ENCODE data around the gene CCDC68. TPM values are rescaled to one million over a fixed set of nuclear protein-coding genes. Genes with fewer than 3 reads are reported as not detected.

CCDC68 gene
- total RNA-seq, 1 donor from 2014 or later: 2.2 TPM

- H3K4me3 Mint-ChIP-seq (ENCODE audit: low read depth): no peak overlapping the region
- TF ChIP-seq CTCF (IDR thresholded peaks at IDR 0.05; ENCODE audit: unreplicated experiment): no peak
Observed at GRCh38 chr18:55000529-55000928, 41.3 kb upstream of the CCDC68 start.

GRCh38 chr18:54999016-54999415 is 39.8 kb upstream of the CCDC68 start:
- Mint-ChIP-seq H3K4me1 (ENCODE audit: low read depth) (peaks cover 17% of the 10 kb centered on the region), H3K27ac (no peak overlapping the region), H3K4me3 (ENCODE audit: low read depth) (no peak overlapping the region), H3K36me3 (ENCODE audit: insufficient read depth) (no peaks in the 10 kb centered on the region), H3K9me3 (ENCODE audit: low read depth) (no peaks in the 10 kb centered on the region), H3K27me3 (no peaks in the 10 kb centered on the region)
- no peak for DNase-seq (ENCODE audit: low spot score, unreplicated experiment)
- no peak for TF ChIP-seq CTCF (IDR thresholded peaks at IDR 0.05; ENCODE audit: unreplicated experiment)

More at GRCh38 chr18:55000529-55000928, 41.3 kb upstream of the CCDC68 start:
- no peaks in the 10 kb centered on the region for H3K36me3 Mint-ChIP-seq (ENCODE audit: insufficient read depth)
- H3K4me1 Mint-ChIP-seq (ENCODE audit: low read depth): peaks cover 17% of the 10 kb centered on the region
- H3K27ac Mint-ChIP-seq: peak overlapping the region; percentile 82
- no peak for DNase-seq (ENCODE audit: low spot score, unreplicated experiment)
- H3K27me3 Mint-ChIP-seq: no peaks in the 10 kb centered on the region
- H3K9me3 Mint-ChIP-seq (ENCODE audit: low read depth): no peaks in the 10 kb centered on the region

- Mint-ChIP-seq H3K27ac (no peak overlapping the region), H3K27me3 (no peaks in the 10 kb centered on the region), H3K9me3 (ENCODE audit: low read depth) (no peaks in the 10 kb centered on the region), H3K4me1 (ENCODE audit: low read depth) (peaks cover 5% of the 10 kb centered on the region), H3K36me3 (ENCODE audit: insufficient read depth) (no peaks in the 10 kb centered on the region), H3K4me3 (ENCODE audit: low read depth) (no peak overlapping the region)
- no peak for TF ChIP-seq CTCF (IDR thresholded peaks at IDR 0.05; ENCODE audit: unreplicated experiment)
- no peak for DNase-seq (ENCODE audit: low spot score, unreplicated experiment)
Observed at GRCh38 chr18:54995421-54996143, 36.3 kb upstream of the CCDC68 start.

- Mint-ChIP-seq H3K9me3 (ENCODE audit: low read depth) (peaks cover 2% of the 10 kb centered on the region), H3K4me3 (ENCODE audit: low read depth) (no peak overlapping the region), H3K27me3 (no peaks in the 10 kb centered on the region), H3K36me3 (ENCODE audit: insufficient read depth) (no peaks in the 10 kb centered on the region), H3K4me1 (ENCODE audit: low read depth) (no peaks in the 10 kb centered on the region), H3K27ac (no peak overlapping the region)
- no peak for TF ChIP-seq CTCF (IDR thresholded peaks at IDR 0.05; ENCODE audit: unreplicated experiment)
- no peak for DNase-seq (ENCODE audit: low spot score, unreplicated experiment)
Observed at GRCh38 chr18:54991981-54992380, 32.7 kb upstream of the CCDC68 start.

- Mint-ChIP-seq H3K27ac (no peak overlapping the region), H3K27me3 (peaks cover 3% of the 10 kb centered on the region), H3K36me3 (ENCODE audit: insufficient read depth) (no peaks in the 10 kb centered on the region), H3K9me3 (ENCODE audit: low read depth) (peaks cover 2% of the 10 kb centered on the region), H3K4me3 (ENCODE audit: low read depth) (no peak overlapping the region), H3K4me1 (ENCODE audit: low read depth) (peaks cover 8% of the 10 kb centered on the region)
- DNase-seq (ENCODE audit: low spot score, unreplicated experiment): no peak
- no peak for TF ChIP-seq CTCF (IDR thresholded peaks at IDR 0.05; ENCODE audit: unreplicated experiment)
Observed at GRCh38 chr18:54984908-54985307, 25.6 kb upstream of the CCDC68 start.

All from progenitor cell of endocrine pancreas (in vitro differentiated cells).